B cell (primary cell): Measurements from ENCODE around the gene MTMR8. TPM values are rescaled to one million over a fixed set of nuclear protein-coding genes. Genes with fewer than 3 reads are reported as not detected.

ENCODE experiments used
- ATAC-seq: fragments of 200-7000 bp; cut with Tn5 transposase; one replicate; pipeline ENCODE4 v1.10.0; 2021; ENCODE audit warnings: low read depth, mild to moderate bottlenecking, moderate number of reproducible peaks, moderate library complexity
- CTCF ChIA-PET: fragments of 350-600 bp; sonication (Branson Sonifier 250); formaldehyde crosslinking; loops from one replicate; lab custom pipeline; 2021; ENCODE audit warnings: antibody characterized with exemption, inconsistent platforms; lab: Charles Lee
- POLR2A ChIA-PET: fragments of 350-600 bp; sonication (Branson Sonifier 250); formaldehyde crosslinking; loops from one replicate; lab custom pipeline; 2021; ENCODE audit warnings: antibody characterized with exemption; lab: Charles Lee
- DNase-seq: peaks from one replicate; pipeline ENCODE4 v3.0.0; 2013
- H2AFZ ChIP-seq: 2 replicates; pipeline ENCODE4 v1.6.1; 2012; ENCODE audit warnings: mild to moderate bottlenecking, low read depth, low read length; ENCODE audit not compliant: insufficient read depth, poor library complexity, severe bottlenecking
- H3K27ac ChIP-seq, 2 donors: 1 replicate in 1 of 2; 2 replicates in 1 of 2; pipeline ENCODE4 v1.5.1; 2012 to 2013; ENCODE audit warnings: low read length in 2 of 2, mild to moderate bottlenecking in 2 of 2, moderate library complexity in 1 of 2
- H3K27me3 ChIP-seq, 4 experiments: fragments of 200-600 bp in 1 of 4; sonication (generic) in 1 of 4; replicated peaks in 1 of 4; 1 replicate in 2 of 4; 2 replicates in 2 of 4; pipeline versions ENCODE4 v1.6.1 to v1.7.0; 2013 to 2016; ENCODE audit warnings: low read length in 3 of 4, mild to moderate bottlenecking in 2 of 4, mixed read lengths in 1 of 4, moderate library complexity in 1 of 4; ENCODE audit not compliant: insufficient read depth in 4 of 4, control insufficient read depth in 3 of 4; ENCODE audit errors: control extremely low read depth in 1 of 4
- H3K36me3 ChIP-seq, 2 experiments: replicated peaks in 1 of 2; 1 replicate in 1 of 2; 2 replicates in 1 of 2; pipeline versions ENCODE4 v1.6.1 to v1.7.1; 2013; ENCODE audit warnings: low read length in 1 of 2; ENCODE audit not compliant: insufficient read depth in 2 of 2, control insufficient read depth in 1 of 2; ENCODE audit errors: control extremely low read depth in 1 of 2, extremely low read depth in 1 of 2
- H3K4me1 ChIP-seq, 2 donors: fragments of 200-600 bp in 1 of 2; sonication (generic) in 1 of 2; 1 replicate in 1 of 2; 2 replicates in 1 of 2; pipeline versions ENCODE4 v1.5.1 to v1.6.1; 2013 to 2017; ENCODE audit warnings: low read length in 2 of 2; ENCODE audit not compliant: control insufficient read depth in 2 of 2, insufficient read depth in 2 of 2
- H3K4me2 ChIP-seq: replicated peaks from 2 replicates; pipeline ENCODE3; 2012; ENCODE audit warnings: mild to moderate bottlenecking, low read depth, low read length; ENCODE audit not compliant: poor library complexity, severe bottlenecking
- H3K4me3 ChIP-seq, 5 experiments: fragments of 200-600 bp in 1 of 5; sonication (generic) in 1 of 5; 1 replicate in 3 of 5; 2 replicates in 2 of 5; pipeline versions ENCODE4 v1.5.1 to v1.7.0; 2011 to 2016; ENCODE audit warnings: low read length in 4 of 5, mild to moderate bottlenecking in 4 of 5, low read depth in 2 of 5, control low read depth in 1 of 5, moderate library complexity in 1 of 5; ENCODE audit not compliant: insufficient read depth in 1 of 5; ENCODE audit errors: control extremely low read depth in 1 of 5, extremely low read depth in 1 of 5
- H3K79me2 ChIP-seq: fragments of 200-600 bp; sonication (generic); one replicate; pipeline ENCODE4 v1.6.0; 2016; ENCODE audit warnings: low read length; ENCODE audit not compliant: control insufficient read depth, insufficient read depth
- H3K9ac ChIP-seq: fragments of 200-600 bp; sonication (generic); 2 replicates; pipeline ENCODE4 v1.6.1; 2017; ENCODE audit warnings: mild to moderate bottlenecking, low read length, moderate library complexity
- H3K9me3 ChIP-seq, 3 donors: one replicate each; pipeline versions ENCODE4 v1.6.1 to v1.7.1; 2013; ENCODE audit warnings: low read length in 2 of 3; ENCODE audit not compliant: control insufficient read depth in 2 of 3, insufficient read depth in 1 of 3; ENCODE audit errors: control extremely low read depth in 1 of 3
- H4K20me1 ChIP-seq: 2 replicates; pipeline ENCODE4 v1.6.0; 2012; ENCODE audit warnings: mild to moderate bottlenecking, low read length; ENCODE audit not compliant: insufficient read depth, control insufficient read depth, poor library complexity, severe bottlenecking
- H3K27ac Mint-ChIP-seq: one replicate; pipeline ENCODE4 v1.8.0; 2021; ENCODE audit warnings: mixed read lengths
- H3K27me3 Mint-ChIP-seq: one replicate; pipeline ENCODE4 v1.8.0; 2021; ENCODE audit warnings: mixed read lengths
- H3K4me1 Mint-ChIP-seq: one replicate; pipeline ENCODE4 v1.8.0; 2021; ENCODE audit warnings: mixed read lengths
- H3K4me3 Mint-ChIP-seq: one replicate; pipeline ENCODE4 v1.8.0; 2021; ENCODE audit warnings: mixed read lengths
- H3K9me3 Mint-ChIP-seq: one replicate; pipeline ENCODE4 v1.8.0; 2022; ENCODE audit warnings: mixed read lengths; ENCODE audit not compliant: insufficient read depth
- EZH2 ChIP-seq: IDR thresholded peaks from 2 replicates; pipeline ENCODE4 v1.6.1; 2012; ENCODE audit warnings: borderline replicate concordance, low read depth, mild to moderate bottlenecking, moderate library complexity, low read length; ENCODE audit not compliant: insufficient read depth, poor library complexity, severe bottlenecking
- whole genome bisulfite sequencing: methylation state at CpG from one replicate; pipeline ENCODE4 v1.1.5; 2013; ENCODE audit warnings: missing lambda C conversion rate; ENCODE audit not compliant: insufficient coverage; 5-methylcytosine and 5-hydroxymethylcytosine counted together
- intact Hi-C: fragments of 100-400 bp; cut with micrococcal nuclease; formaldehyde crosslinking; loops from one replicate; pipeline ENCODE4 v1.10.0; 2022
- polyA plus RNA-seq: library from polyadenylated mRNA; depleted of rRNA; stranded (reverse); fragments of >200 nt; gene quantifications from 2 replicates; pipeline ENCODE4 v1.2.3, GENCODE V29; 2012
- total RNA-seq, 2 donors: library from RNA; stranded (reverse); fragments of 120-200 nt in 1 of 2; gene quantifications; 1 replicate in 1 of 2; 2 replicates in 1 of 2; pipeline versions ENCODE4 v1.2.3 to v1.2.4, GENCODE V29; 2013 to 2022
- TF ChIP-seq, protein P1 (sequence below): fragments of 200-600 bp; IDR thresholded peaks from one replicate; pipeline ENCODE4 v1.8.0; 2022; ENCODE audit warnings: antibody characterized with exemption, mild to moderate bottlenecking

MTMR8 gene
- total and polyA plus RNA-seq, 2 donors (not counting 1 experiment from before 2014, with no cell fraction given): 1.8 to 11.8 TPM

DNA sequence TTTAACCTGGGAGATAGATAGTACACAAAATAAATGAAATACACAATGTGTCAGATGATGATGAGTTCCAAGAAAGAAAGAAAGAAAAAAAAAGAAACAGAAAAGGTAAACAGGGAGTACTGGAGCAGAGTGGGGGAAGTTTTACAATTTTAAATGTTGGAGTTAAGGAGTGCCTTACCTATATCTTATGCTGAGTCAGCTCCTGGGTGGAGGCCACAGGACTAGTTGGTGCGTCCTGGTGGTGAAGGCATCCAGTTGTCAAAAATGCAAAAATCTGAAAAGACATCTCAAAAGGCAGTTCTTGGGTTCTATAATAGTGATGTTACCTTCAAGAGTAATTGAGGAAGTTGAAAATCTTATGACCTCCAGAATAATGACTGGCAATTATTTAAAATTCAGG lies 42.4 kb upstream of the MTMR8 start:
- no peak overlapping the region for H3K27ac Mint-ChIP-seq

DNA sequence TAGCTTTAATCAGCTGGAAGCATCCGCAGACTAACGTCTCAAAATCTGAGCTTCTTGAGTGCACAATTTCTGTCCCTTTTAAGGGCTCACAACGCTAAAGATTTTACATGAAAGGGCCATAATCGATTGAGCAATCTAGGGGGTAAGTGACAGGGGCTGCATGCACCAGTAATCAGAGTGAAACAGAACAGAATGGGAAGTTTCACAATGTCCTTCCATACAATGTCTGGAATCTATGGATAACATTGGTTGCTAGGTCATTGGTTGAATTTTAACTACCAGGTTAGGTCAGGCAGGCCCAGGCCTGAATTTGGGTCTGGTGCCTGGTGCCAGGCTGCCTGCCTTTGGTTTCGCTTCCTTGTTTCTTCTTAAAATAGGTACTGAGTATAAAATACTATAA lies 42.0 kb upstream of the MTMR8 start:
- CTCF ChIA-PET: no interaction called here

More for the DNA sequence above, 42.4 kb upstream of the MTMR8 start:
- TF ChIP-seq, protein P1, sequence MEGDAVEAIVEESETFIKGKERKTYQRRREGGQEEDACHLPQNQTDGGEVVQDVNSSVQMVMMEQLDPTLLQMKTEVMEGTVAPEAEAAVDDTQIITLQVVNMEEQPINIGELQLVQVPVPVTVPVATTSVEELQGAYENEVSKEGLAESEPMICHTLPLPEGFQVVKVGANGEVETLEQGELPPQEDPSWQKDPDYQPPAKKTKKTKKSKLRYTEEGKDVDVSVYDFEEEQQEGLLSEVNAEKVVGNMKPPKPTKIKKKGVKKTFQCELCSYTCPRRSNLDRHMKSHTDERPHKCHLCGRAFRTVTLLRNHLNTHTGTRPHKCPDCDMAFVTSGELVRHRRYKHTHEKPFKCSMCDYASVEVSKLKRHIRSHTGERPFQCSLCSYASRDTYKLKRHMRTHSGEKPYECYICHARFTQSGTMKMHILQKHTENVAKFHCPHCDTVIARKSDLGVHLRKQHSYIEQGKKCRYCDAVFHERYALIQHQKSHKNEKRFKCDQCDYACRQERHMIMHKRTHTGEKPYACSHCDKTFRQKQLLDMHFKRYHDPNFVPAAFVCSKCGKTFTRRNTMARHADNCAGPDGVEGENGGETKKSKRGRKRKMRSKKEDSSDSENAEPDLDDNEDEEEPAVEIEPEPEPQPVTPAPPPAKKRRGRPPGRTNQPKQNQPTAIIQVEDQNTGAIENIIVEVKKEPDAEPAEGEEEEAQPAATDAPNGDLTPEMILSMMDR: no peak
- no peak for TF ChIP-seq EZH2
- H3K27ac ChIP-seq: no peak overlapping the region
- ChIA-PET POLR2A (no interaction called here), CTCF (no interaction called here)
- no peaks in the 10 kb centered on the region for H4K20me1 ChIP-seq
- no peaks in the 10 kb centered on the region for H3K79me2 ChIP-seq
- no peak for ATAC-seq
- no peaks in the 10 kb centered on the region for H3K27me3 ChIP-seq
- no peak for DNase-seq
- H3K9me3 ChIP-seq: peaks cover 0 to 4% (median 0%) of the 10 kb centered on the region in 3 donors
- Mint-ChIP-seq H3K27me3 (no peaks in the 10 kb centered on the region), H3K9me3 (no peaks in the 10 kb centered on the region), H3K4me3 (no peak overlapping the region), H3K4me1 (peaks cover 10% of the 10 kb centered on the region)
- H3K4me2 ChIP-seq: no peak overlapping the region
- H2AFZ ChIP-seq: no peak overlapping the region
- no peak overlapping the region for H3K4me3 ChIP-seq
- peaks cover 0 to 3% of the 10 kb centered on the region in 2 donors for H3K4me1 ChIP-seq
- H3K9ac ChIP-seq: no peak overlapping the region
- intact Hi-C loops: no loop called here
- WGBS: no CpG with 5 or more reads among the region's 1 CpG
- no peaks in the 10 kb centered on the region for H3K36me3 ChIP-seq

More for the DNA sequence above, 42.0 kb upstream of the MTMR8 start:
- Histone ChIP-seq H3K4me1 (peaks cover 0 to 3% of the 10 kb centered on the region in 2 donors), H3K27ac (peak overlapping the region in 1 of 2 donors; percentile 9), H3K79me2 (no peaks in the 10 kb centered on the region), H3K36me3 (no peaks in the 10 kb centered on the region), H3K4me2 (no peak overlapping the region), H3K27me3 (no peaks in the 10 kb centered on the region), H3K9ac (no peak overlapping the region), H3K9me3 (peaks cover 0 to 4% (median 0%) of the 10 kb centered on the region in 3 donors), H2AFZ (peak overlapping the region; percentile 25), H4K20me1 (no peaks in the 10 kb centered on the region), H3K4me3 (no peak overlapping the region)
- WGBS: 80% methylated on average over 2 of the region's 5 CpGs
- Mint-ChIP-seq H3K4me3 (no peak overlapping the region), H3K27ac (no peak overlapping the region), H3K9me3 (no peaks in the 10 kb centered on the region), H3K4me1 (peaks cover 10% of the 10 kb centered on the region), H3K27me3 (no peaks in the 10 kb centered on the region)
- ATAC-seq: no peak
- TF ChIP-seq EZH2: no peak
- TF ChIP-seq, protein P1: no peak
- peak; percentile 18 for DNase-seq
- POLR2A ChIA-PET: no interaction called here
- intact Hi-C loops: no loop called here
